ENCODE data around the gene CREB3L1.
A peak's percentile ranks its signal among the peaks of the same experiment; 100 is the strongest.

CREB3L1 gene

GRCh38 chr11:46275964-46276641, 1.4 kb upstream of the CREB3L1 start:
- DNase-seq = no peak

GRCh38 chr11:46277313-46277621, 195 bp upstream of the CREB3L1 start:
- no peak for DNase-seq

DNA sequence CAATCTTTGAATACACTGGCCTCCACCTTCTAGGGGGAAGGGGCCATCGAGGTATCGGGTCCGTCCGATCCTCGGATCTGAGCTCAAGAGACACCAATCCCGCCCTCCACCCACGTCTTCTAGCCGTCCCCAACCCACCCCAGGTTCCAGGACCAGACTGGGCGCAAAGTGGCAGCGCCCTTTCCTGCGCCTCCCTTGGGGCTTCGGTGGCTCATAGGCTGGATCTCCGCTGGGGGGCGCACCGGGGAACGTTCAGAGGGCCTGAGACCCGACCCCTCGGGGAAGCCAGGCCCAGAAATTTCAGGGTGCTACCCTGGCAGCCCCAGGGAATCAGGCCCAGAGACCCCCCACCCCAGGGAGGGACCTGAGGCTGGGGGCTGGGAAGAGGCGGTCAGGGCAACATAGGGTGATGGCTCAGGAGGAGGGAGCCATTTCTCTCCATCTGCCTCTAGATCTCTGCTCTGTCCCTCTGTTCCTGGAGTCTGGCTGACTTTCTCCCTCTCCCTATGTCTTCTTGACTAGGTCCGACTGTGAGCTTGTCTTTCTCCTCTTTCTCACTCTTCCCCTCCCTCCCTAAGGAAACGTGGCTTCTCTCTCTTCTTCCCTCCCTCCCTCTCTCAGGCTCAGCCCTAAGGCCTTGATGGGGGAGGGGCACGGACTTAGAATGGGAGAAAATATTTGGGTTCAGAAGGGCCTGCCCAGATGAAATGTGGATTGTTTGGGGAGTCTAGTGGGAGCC, 1.1 kb downstream of the CREB3L1 start:
- DNase-seq = no peak

GRCh38 chr11:46279126-46280099, 2.0 kb downstream of the CREB3L1 start:
- DNase-seq = no peak

DNA sequence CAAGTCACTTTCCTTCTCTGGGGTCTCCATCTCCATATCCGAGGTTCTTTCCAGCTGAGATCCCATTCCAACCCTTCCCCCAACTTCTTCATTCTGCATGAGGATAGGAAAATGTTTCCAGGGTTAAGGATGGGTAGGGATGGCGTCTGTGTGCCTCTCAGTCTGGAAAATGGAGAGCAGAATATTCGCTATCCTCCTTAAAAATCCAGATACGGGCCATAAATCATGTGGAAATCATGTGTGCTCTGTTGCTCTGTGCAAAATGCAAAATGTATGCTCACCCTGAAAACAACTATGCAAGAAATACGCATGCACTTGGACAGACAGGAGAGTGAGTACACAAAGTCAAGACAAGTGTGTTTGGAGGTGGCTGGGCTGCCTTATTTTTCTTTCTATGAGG, 3.2 kb downstream of the CREB3L1 start:
- no peak for DNase-seq

- DNase-seq = no peak
Measured at GRCh38 chr11:46281371-46281831, 3.9 kb downstream of the CREB3L1 start.

DNA sequence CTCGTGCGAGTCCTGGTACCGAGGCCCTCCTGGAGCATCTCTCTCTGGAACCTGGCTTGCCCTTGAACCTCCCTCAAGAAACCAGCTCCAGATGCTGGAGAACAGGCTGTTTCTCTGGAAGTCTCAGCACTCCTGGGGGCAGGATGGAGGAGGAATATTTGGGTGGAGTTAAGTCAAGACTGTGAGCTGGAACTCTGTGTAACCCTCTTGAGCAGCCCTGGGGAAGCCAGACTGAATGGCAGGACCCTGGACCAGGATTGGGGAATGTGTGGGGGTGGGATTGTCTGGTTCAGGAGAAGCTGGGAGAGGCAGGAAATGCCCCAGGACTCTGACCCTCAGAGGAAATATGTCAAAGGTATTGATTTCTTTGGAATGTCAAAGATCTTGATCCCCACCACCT, 7.7 kb downstream of the CREB3L1 start:
- no peak for DNase-seq

- DNase-seq = no peak
Measured at GRCh38 chr11:46285594-46286033, 8.2 kb downstream of the CREB3L1 start.

DNA sequence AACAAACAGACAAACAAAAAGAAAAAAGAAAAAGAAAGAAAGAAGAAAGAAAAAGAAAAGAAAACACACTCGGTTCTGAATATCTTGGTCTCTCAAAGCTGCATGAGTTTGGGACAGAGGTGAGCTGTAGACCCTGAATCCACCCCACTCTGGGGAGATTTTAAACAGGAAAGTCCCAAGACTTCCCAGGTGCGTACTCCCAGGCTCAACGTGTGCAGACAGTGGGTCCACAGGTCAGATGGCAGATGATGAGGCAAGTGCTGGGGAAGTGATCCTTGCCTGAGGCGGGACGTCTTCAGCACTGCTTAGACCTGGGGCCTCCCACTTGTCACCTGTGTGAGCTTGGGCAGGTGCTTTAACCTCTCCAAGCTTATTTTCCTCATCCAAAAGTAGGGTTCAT, 9.3 kb downstream of the CREB3L1 start:
- no peak for DNase-seq

GRCh38 chr11:46288451-46288850, 11.0 kb downstream of the CREB3L1 start:
- no peak for DNase-seq

DNA sequence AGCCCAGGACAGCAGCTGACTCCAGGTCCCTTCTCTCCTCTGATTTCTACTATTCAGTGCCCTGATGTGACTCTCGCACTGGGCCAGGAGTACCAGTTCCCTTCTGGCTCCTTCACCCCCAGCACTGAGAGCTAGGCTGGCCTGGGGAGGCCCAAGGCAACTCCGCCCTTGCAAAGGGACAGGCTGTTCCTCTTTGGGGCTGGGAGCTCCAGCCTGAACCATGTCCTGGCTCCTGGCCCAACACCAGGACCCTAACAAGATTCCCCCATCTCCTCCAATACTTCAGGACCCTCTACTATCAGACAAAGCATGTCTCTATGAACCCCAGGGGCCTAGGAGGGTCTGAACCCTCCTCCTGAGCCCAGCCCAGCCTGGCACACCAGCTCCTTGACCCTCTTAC, 12.5 kb downstream of the CREB3L1 start:
- DNase-seq = no peak

- DNase-seq = no peak
Measured at GRCh38 chr11:46290598-46291309, 13.3 kb downstream of the CREB3L1 start.

GRCh38 chr11:46291441-46292150, 14.1 kb downstream of the CREB3L1 start:
- no peak for DNase-seq

DNA sequence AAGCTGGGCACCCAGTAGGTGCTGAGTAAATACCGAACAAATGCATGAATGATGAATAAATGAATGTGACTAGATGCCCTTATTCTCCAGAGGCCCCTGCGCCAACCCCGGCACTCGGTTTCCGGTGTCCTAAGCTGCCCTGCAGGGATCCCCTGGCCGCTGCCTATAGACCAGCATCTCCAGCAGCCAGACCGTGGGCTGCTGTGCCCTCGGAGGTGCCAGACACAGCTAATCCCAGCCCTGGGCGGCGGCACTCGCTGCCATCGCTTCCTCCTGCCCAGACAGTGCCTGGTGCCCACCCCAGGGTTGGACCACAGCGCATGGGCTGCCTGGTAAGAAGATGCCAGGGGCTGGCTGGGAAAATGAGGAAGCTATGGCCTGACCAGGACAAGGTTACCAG, 15.6 kb downstream of the CREB3L1 start:
- DNase-seq = no peak

GRCh38 chr11:46293641-46294103, 16.2 kb downstream of the CREB3L1 start:
- DNase-seq = no peak

- no peak for DNase-seq
Measured at GRCh38 chr11:46294365-46295309, 17.2 kb downstream of the CREB3L1 start.

GRCh38 chr11:46295312-46296058, 18.0 kb downstream of the CREB3L1 start:
- DNase-seq = peak; percentile 79

DNA sequence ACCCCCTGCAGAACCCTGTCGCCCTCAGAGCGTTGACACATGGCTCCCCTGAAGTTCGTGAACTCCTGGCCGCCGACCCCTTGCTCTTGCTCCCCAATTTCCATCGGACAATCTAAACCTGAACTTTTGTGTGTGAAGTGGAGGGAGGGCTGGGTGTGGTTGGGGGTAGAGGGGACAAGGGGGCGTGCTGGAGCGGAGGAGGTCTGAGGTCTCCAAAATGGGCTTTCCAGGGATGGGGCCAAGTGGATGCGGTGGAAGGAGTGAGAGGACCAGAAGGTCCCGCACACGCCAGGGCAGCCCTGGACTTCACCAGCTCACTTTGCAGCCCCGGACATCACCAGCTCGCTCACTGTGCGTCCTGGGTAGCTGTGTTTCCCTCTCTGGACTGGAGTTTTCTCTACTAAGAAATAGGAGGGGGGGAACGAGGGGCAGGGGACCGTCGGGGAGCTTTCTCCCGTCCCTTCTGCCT, 18.6 kb downstream of the CREB3L1 start:
- no peak for DNase-seq

DNA sequence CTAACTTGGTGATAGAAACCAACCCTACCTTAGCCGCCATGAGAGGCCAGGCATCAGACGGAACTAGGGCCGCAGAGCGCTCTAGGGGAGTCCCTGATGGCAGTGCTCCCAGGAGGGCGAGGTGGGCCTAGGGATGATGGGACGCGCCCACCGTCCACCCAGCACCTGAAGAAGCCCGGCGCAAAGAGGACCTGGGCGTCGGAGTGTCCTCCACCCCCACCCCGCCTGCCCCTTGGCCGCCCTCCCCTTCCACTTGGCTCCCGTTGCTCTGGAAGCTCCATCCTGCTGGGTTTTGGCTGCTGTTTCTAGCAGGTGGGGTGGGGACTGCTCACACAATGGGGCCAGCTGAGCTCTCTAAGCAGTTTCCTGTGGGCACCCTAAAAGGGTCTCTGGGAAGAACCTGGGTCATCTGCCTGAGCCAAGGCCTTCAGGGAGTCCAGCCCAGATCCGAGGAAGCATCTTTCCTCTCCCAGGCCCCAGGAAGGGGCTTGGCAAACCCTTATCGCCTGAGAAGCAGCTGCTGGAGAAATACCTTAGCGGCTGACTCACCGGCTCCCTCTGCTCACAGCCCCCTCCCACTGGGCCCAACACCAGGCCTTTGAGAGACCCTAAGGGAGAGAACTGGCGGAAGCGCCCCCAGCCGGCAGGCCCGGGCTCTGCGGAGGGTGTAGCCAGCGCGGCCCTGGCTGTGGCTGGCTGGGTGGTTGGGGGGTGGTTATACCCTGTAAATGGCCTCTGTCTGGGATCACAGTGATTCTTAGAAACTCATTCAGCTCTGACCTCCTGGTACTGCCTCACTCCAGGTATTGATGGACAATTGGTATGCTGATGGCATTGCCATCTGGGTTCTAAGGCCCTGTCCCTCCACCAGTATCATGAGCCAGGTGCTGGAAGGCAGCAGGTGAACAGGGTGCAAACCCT, 19.3 kb downstream of the CREB3L1 start:
- no peak for DNase-seq
